Measurements from ENCODE around the gene PRKCH.
A peak's percentile ranks its signal among the peaks of the same experiment; 100 is the strongest.

Gene PRKCH

DNA sequence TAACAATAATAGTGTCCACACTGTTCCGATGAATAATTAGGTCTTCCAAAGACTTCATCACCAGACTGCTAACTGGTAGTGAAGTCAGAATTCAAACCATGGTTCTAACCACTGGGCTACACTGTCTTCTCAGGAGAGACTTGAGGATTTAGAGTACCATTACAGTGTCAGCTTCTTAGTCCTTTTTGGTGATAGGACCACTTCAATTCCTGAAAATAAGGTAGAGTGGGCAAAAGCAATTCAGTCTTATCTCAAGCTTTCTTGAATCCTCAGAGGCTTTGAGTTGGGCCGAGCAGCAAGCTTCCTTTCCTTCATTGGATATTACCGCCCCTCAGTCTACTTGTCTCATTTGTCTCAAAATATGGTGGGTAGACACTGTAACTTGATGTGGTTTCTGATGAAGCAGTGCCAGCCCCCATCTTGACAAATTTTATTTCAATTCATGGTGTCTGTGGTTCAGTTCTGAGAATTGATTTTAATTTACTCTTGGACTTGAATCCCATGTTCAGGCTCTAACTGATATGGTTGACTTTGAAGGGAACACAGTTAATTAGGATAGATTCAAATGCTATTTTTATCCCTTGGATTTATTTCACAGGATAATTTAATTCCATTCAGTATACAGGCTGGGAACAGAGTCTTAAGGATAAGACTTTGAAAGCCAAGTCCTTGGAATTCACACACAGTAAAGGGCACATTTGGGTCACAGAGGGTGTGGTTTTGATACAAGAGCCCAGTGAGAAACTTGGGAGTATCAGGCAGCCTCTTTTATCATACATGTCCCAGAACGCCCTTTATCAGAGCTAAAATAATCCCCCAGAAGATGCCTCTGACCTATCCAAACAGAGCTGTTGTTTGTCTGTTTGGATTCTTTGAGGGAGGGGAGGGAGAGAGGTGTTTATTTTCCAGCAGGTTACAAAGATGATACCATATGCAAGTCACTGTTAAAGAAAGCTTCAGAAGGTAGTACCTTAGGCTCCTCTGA lies 167.3 kb downstream of the PRKCH start:
- H3K4me1 Mint-ChIP-seq, result peaks cover 15% of the 10 kb centered on the region
- no peaks in the 10 kb centered on the region for H3K9me3 Mint-ChIP-seq
- H3K27me3 Mint-ChIP-seq, result no peaks in the 10 kb centered on the region
- no peaks in the 10 kb centered on the region for H3K36me3 Mint-ChIP-seq
- ATAC-seq (ENCODE audit: low read depth) (no peak), DNase-seq (ENCODE audit: low spot score in 2 of 2) (no peak)
- H3K27ac Mint-ChIP-seq, result peak overlapping the region; percentile 12
- no peak overlapping the region for H3K4me3 Mint-ChIP-seq

DNA sequence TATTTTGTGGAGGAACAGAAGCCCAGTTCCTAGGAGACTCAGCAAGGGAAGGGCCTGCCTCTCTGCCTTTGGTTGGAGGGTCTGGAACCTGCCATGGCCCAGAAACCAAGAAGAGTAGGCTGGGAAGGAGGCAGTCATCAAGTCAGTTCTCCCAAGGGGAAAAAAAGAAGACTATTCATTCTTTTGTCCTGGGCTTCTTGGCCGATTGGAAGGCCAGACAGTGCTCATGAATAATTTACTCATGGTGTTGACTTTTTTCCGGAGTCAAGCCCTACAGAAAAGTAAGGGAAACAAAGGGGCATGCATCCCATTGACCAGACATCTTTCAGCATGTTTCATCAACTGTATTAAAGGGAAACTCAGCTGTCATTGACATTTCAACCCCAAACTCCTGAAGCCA lies 168.1 kb downstream of the PRKCH start:
- Mint-ChIP-seq H3K36me3 (no peaks in the 10 kb centered on the region), H3K27ac (peak overlapping the region; percentile 12), H3K4me1 (peaks cover 15% of the 10 kb centered on the region), H3K27me3 (no peaks in the 10 kb centered on the region), H3K9me3 (no peaks in the 10 kb centered on the region), H3K4me3 (no peak overlapping the region)
- ATAC-seq (ENCODE audit: low read depth), result no peak
- DNase-seq (ENCODE audit: low spot score in 2 of 2), result no peak

DNA sequence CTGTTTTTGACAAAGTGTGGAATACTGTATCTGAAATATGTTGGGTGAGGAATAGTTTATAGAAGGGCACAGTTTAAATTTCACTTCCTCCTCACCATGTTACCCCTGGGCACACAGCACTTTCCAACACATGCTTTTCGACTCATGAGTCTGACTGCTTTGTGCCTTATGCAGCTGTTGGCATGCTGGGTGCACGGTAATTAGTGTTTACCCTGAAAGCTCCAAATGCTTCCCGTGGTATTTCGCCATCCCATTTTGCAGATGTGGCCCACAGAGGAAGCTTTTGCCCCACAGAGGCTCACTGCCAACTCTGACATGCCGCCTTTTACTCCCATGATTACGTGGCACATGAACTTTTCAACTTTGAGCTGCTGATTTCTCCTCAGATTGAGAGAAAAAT lies 168.6 kb downstream of the PRKCH start:
- DNase-seq (ENCODE audit: low spot score in 2 of 2) (no peak), ATAC-seq (ENCODE audit: low read depth) (peak; percentile 69)
- H3K27ac Mint-ChIP-seq, result peak overlapping the region; percentile 12
- no peaks in the 10 kb centered on the region for H3K27me3 Mint-ChIP-seq
- no peaks in the 10 kb centered on the region for H3K9me3 Mint-ChIP-seq
- no peak overlapping the region for H3K4me3 Mint-ChIP-seq
- H3K4me1 Mint-ChIP-seq, result peaks cover 15% of the 10 kb centered on the region
- H3K36me3 Mint-ChIP-seq, result no peaks in the 10 kb centered on the region

DNA sequence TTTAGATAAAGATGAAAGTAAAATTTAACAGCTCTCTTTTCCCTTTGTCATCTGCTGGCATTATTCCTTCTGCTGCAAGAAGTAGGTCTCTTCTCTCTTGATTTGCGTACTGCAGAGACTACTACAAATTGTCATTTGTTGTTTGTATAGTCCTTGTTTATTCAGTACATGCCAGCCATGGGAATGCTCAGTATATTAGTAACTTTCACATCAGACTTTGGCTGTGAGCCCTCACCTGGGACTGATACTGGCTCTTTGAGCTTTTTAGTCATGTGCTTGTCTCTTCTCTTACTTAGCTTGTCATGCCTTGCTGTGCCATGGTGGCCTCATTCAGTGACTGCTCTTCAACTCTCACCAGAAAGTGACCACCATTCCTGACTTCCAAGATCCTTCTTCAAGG lies 169.8 kb downstream of the PRKCH start:
- no peaks in the 10 kb centered on the region for H3K27me3 Mint-ChIP-seq
- H3K36me3 Mint-ChIP-seq, result no peaks in the 10 kb centered on the region
- no peaks in the 10 kb centered on the region for H3K9me3 Mint-ChIP-seq
- H3K27ac Mint-ChIP-seq, result no peak overlapping the region
- H3K4me1 Mint-ChIP-seq, result peaks cover 15% of the 10 kb centered on the region
- ATAC-seq (ENCODE audit: low read depth), result no peak
- no peak for DNase-seq (ENCODE audit: low spot score in 2 of 2)
- no peak overlapping the region for H3K4me3 Mint-ChIP-seq

DNA sequence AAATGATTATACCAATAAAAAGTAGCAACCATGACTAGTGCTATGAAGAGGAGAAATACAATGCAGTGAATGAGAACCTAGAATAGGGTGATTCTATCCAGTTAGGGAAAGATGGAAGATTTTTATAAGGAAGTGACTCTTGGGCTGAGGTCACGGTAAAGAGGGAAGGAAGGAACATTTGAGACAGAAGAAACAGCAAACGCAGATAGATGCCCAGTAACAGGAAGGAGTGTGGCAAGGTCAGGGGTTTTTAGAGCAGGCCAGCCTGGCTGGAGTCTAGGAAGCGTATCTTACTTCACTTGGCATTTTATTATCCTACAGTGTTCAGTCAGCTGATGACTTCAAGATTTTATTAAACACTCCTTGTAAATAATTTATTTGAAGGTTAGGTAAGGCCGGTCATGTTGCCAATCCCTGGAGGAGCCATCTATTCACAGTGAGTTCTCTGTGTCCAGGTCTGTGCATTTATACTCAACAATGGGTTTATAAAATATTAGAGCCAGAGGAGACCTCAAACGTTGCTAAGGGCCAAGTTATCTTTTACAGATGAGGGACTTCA lies 170.6 kb downstream of the PRKCH start:
- peaks cover 13% of the 10 kb centered on the region for H3K4me1 Mint-ChIP-seq
- DNase-seq (ENCODE audit: low spot score in 2 of 2) (no peak), ATAC-seq (ENCODE audit: low read depth) (no peak)
- no peaks in the 10 kb centered on the region for H3K36me3 Mint-ChIP-seq
- no peaks in the 10 kb centered on the region for H3K9me3 Mint-ChIP-seq
- H3K27ac Mint-ChIP-seq, result no peak overlapping the region
- H3K27me3 Mint-ChIP-seq, result no peaks in the 10 kb centered on the region
- no peak overlapping the region for H3K4me3 Mint-ChIP-seq

DNA sequence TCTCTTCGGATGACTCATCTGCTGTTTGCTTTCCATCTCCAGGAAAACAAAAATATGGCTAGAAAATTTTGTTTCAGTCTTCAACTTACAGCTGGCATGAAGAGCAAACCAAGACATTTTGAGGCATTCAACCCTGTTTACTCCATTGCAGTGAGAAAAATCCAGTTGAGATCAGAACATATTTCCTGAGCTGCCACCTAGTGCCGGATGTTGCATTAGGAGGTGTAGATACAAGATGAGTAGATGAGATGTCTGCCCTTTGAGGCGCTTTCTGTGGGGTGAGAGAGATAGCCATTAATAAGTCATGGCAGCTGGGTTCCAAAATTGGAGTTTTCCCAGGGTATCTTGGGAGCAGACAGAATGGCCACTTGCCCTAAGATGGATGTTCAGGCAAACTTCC lies 171.1 kb downstream of the PRKCH start:
- H3K27ac Mint-ChIP-seq, result no peak overlapping the region

DNA sequence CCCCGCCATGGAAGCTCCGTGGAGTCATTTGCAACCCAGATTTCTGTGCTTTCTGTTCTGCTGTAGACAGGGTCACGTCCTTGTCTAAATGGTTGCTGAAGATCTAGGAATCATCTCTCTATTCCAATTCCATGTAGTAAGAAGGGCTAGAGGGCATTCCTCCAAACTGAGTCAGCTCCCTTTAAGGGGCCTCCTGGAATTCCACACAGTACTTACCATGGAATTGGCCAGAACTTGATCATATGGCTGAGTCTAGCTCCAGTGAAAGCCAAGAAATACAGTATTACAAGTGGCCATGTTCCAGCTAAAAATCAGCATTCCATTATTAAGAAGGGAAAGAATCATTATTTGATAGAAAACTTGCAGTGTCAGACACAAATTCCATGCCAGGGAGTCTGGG lies 171.9 kb downstream of the PRKCH start:
- Mint-ChIP-seq H3K27ac (no peak overlapping the region), H3K4me1 (peaks cover 8% of the 10 kb centered on the region), H3K27me3 (no peaks in the 10 kb centered on the region), H3K9me3 (no peaks in the 10 kb centered on the region), H3K36me3 (no peaks in the 10 kb centered on the region), H3K4me3 (no peak overlapping the region)
- DNase-seq (ENCODE audit: low spot score in 2 of 2) (no peak), ATAC-seq (ENCODE audit: low read depth) (no peak)

More for the DNA sequence above, 171.1 kb downstream of the PRKCH start:
- ATAC-seq (ENCODE audit: low read depth) (no peak), DNase-seq (ENCODE audit: low spot score in 2 of 2) (no peak)
- Mint-ChIP-seq H3K9me3 (no peaks in the 10 kb centered on the region), H3K27me3 (no peaks in the 10 kb centered on the region), H3K4me1 (peaks cover 8% of the 10 kb centered on the region), H3K4me3 (no peak overlapping the region), H3K36me3 (no peaks in the 10 kb centered on the region)

DNA sequence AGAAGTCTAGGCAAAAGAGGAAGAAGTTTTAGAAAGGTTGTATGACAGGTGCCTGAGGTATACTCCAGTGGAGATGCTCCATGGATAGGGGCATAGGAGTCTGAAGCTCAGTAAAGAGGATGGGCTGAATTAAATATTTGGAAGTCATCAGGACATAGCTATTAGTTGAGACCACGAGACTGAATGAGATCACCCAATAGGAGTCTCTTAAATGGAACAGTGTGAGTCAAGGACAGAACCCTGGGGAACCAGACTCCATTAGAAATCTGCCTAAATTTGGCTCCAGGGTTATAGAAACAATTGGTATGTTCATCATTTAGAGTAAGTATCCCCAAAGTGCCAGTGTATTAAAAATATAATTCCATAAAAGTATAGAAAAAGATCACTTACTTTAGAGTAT lies 172.6 kb downstream of the PRKCH start:
- ATAC-seq (ENCODE audit: low read depth), result no peak
- Mint-ChIP-seq H3K27ac (no peak overlapping the region), H3K36me3 (no peaks in the 10 kb centered on the region), H3K4me1 (peaks cover 10% of the 10 kb centered on the region), H3K4me3 (no peak overlapping the region), H3K27me3 (no peaks in the 10 kb centered on the region), H3K9me3 (no peaks in the 10 kb centered on the region)
- no peak for DNase-seq (ENCODE audit: low spot score in 2 of 2)

DNA sequence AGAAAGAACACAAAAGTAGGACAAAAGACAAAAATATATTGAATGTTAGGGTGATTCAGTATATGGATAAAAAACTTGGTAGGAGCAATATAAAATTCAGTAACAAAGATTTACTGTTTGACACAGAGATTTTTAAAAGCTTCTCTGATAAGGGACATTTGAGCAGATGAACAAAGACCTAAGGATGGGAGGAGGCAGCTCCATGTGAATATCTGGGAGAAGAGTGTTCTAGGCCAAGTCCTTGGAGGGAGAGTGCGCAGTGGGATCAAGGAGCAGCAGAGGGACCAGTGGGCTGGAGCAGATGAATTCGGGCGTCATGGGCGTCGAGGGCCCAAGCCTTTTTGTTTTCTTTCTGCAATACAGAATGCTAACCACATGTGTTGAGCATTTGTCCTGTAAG lies 174.4 kb downstream of the PRKCH start:
- H3K4me3 Mint-ChIP-seq, result no peak overlapping the region
- peaks cover 6% of the 10 kb centered on the region for H3K4me1 Mint-ChIP-seq
- ATAC-seq (ENCODE audit: low read depth) (no peak), DNase-seq (ENCODE audit: low spot score in 2 of 2) (no peak)
- no peaks in the 10 kb centered on the region for H3K9me3 Mint-ChIP-seq
- no peaks in the 10 kb centered on the region for H3K27me3 Mint-ChIP-seq
- H3K27ac Mint-ChIP-seq, result no peak overlapping the region
- no peaks in the 10 kb centered on the region for H3K36me3 Mint-ChIP-seq

DNA sequence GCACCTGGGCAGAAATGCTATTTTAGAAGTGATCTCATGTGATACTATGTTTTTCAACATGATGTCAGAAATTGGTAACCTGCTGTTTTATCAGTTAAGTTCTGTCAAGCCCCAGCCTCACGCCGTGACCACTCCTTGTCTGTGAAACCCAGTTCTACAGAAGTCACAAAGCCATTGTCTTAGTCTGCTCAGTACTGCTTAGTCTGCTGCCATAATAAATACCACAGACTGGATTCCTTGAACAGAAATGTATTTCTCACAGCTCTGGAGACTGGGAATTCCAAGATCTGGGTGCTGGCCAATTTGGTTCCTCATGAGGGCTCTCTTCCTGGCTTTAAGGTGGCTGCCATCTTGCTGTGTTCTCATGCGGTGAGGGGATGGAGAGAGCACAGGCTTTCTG lies 176.9 kb downstream of the PRKCH start:
- H3K27me3 Mint-ChIP-seq, result no peaks in the 10 kb centered on the region
- peaks cover 27% of the 10 kb centered on the region for H3K4me1 Mint-ChIP-seq
- H3K36me3 Mint-ChIP-seq, result no peaks in the 10 kb centered on the region
- DNase-seq (ENCODE audit: low spot score in 2 of 2) (no peak), ATAC-seq (ENCODE audit: low read depth) (no peak)
- H3K27ac Mint-ChIP-seq, result no peak overlapping the region
- no peaks in the 10 kb centered on the region for H3K9me3 Mint-ChIP-seq
- H3K4me3 Mint-ChIP-seq, result no peak overlapping the region

DNA sequence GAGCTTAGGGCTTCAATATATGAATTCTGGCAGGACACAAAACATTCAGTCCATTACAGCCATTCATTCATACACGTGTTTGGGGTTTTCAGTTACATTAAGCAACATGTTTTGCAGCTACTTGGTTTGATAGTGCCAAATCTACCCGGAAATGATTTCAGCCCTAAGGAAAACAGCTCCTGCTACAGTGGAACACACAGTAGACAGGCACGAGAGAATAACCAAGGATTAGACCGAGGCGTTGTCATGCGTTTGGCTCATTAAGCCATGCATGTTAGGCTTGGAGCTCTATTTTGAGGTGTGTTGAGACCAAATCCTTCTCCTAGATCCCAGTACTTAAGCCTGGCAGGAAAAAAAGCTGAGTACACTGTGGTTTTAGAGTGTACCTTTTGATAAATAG lies 177.4 kb downstream of the PRKCH start:
- no peak for ATAC-seq (ENCODE audit: low read depth)
- H3K27ac Mint-ChIP-seq, result no peak overlapping the region

DNA sequence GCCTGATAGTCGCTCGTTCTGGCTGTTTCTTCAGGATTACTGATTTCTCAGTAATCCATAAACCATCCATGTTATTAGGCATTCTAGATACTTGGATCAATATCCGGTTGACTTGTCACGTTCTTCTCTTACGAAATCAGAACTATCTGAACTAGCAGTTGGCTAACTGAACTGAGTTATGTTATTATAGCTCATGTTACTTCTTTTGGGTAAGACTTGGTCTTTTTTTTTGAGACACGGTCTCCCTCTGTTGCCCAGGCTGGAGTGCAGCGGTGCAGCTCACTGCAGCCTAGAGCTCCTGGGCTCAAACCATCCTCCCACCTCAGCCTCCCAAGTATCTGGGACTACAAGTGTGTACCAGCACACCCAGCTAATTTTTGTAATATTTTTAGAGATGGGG lies 178.6 kb downstream of the PRKCH start:
- ATAC-seq (ENCODE audit: low read depth), result no peak
- Mint-ChIP-seq H3K4me1 (peaks cover 35% of the 10 kb centered on the region), H3K27me3 (no peaks in the 10 kb centered on the region), H3K4me3 (no peak overlapping the region), H3K9me3 (no peaks in the 10 kb centered on the region), H3K27ac (peak overlapping the region; percentile 98), H3K36me3 (peaks cover 1% of the 10 kb centered on the region)
- no peak for DNase-seq (ENCODE audit: low spot score in 2 of 2)

More for the DNA sequence above, 177.4 kb downstream of the PRKCH start:
- no peak for DNase-seq (ENCODE audit: low spot score in 2 of 2)
- H3K27me3 Mint-ChIP-seq, result no peaks in the 10 kb centered on the region
- H3K9me3 Mint-ChIP-seq, result no peaks in the 10 kb centered on the region
- peaks cover 1% of the 10 kb centered on the region for H3K36me3 Mint-ChIP-seq
- no peak overlapping the region for H3K4me3 Mint-ChIP-seq
- peaks cover 32% of the 10 kb centered on the region for H3K4me1 Mint-ChIP-seq

DNA sequence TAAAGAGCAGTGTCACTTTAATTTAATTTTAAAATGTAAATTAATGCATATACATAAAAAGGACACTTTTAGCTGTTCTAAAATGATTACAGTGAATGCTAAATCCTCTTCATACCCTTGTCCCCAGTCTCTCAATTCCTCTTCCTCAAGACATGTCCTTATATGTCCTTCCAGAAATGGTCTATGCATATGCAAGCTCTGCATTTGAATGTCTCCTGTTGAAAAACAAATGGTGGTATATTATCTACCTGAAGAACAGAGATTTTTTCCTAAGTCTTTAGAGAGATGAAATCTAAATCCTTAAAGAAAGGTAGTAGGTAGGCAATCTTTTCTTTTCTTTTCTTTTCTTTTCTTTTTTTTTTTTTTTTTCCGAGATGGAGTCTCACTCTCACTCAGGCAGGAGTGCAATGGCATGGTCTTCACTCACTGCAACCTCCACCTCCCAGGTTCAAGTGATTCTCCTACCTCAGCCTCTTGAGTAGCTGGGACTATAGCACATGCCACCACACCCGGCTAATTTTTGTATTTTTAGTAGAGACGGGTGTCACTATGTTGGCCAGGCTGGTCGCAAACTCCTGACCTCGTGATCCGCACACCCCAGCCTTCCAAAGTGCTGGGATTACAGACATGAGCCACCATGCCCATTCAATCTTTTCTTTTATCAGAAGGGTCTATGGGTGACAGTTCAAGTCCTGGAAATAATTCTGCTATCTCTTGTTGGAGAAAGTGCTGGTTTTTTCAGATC lies 180.5 kb downstream of the PRKCH start:
- Mint-ChIP-seq H3K4me1 (peaks cover 43% of the 10 kb centered on the region), H3K27me3 (no peaks in the 10 kb centered on the region), H3K9me3 (no peaks in the 10 kb centered on the region), H3K36me3 (peaks cover 1% of the 10 kb centered on the region), H3K27ac (peak overlapping the region; percentile 98), H3K4me3 (peak overlapping the region; percentile 9)
- DNase-seq (ENCODE audit: low spot score in 2 of 2) (no peak), ATAC-seq (ENCODE audit: low read depth) (no peak)

DNA sequence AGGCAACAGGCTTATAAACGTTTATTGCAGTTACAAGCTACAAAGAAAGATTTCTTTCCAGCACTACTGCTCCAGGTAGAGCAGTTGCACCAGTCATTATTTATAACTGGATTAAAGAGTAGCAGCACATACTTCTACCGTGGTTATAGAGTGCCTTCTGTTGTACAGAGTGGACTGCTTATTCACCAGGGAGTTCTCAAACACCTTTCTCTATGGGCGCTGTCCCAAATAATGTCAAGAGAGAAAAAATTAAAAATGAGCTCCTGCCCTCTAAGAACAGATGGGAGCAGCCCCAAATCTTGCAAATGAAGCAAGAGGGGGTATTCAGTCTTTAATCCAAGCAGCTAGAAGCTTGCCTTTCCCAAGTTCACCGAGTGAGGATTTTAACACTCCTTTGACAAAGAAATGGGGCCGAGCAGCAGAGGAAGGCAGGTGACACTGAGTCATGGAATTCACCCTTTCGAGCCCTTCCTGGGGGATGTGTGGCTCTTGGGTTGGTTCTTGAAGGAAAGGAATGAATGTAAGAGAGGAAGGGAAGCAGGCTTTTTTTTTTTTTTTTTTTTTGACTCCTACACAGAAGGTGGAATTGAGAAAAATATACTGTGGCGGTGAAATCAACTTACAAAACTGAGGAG lies 181.2 kb downstream of the PRKCH start:
- H3K4me1 Mint-ChIP-seq, result peaks cover 47% of the 10 kb centered on the region
- no peak for ATAC-seq (ENCODE audit: low read depth)
- H3K27ac Mint-ChIP-seq, result peak overlapping the region; percentile 98
- H3K27me3 Mint-ChIP-seq, result no peaks in the 10 kb centered on the region
- DNase-seq (ENCODE audit: low spot score in 2 of 2), result no peak
- H3K4me3 Mint-ChIP-seq, result peak overlapping the region; percentile 84
- H3K9me3 Mint-ChIP-seq, result no peaks in the 10 kb centered on the region
- peaks cover 1% of the 10 kb centered on the region for H3K36me3 Mint-ChIP-seq

Measured in memory B cell (primary cell).